Suprapubic skin (tissue), 3 donors: ENCODE measurements around the gene PIGK.

Experiments used
- CTCF ChIP-seq, 2 donors: fragments of 200-600 bp in 1 of 2; fragments of 450-650 bp in 1 of 2; sonication (generic) in 1 of 2; IDR thresholded peaks; one replicate each; pipeline ENCODE4 v1.5.1; 2016 to 2019; ENCODE audit warnings: antibody characterized with exemption in 2 of 2, mild to moderate bottlenecking in 1 of 2, moderate library complexity in 1 of 2
- POLR2A ChIP-seq, 2 donors: fragments of 450-650 bp; IDR thresholded peaks; one replicate each; pipeline ENCODE4 v1.6.1; 2017; ENCODE audit warnings: antibody characterized with exemption in 2 of 2, mild to moderate bottlenecking in 2 of 2, moderate library complexity in 2 of 2

GRCh38 chr1:77228836-77229235, 9.6 kb upstream of the PIGK start:
- TF ChIP-seq POLR2A (IDR thresholded peaks at IDR 0.05) (no peak), CTCF (IDR thresholded peaks at IDR 0.05) (no peak)
